ENCODE measurements around the gene TMEM150B.
"Not testable (repeated sequence)": the region's sequence is repeated elsewhere in the genome, so short reads cannot be mapped to it uniquely, and the experiment has no call there.

The TMEM150B gene

GRCh38 chr19:55336101-55336500 is 11.0 kb upstream of the TMEM150B start:
- TF ChIP-seq ZNF274 (IDR thresholded peaks at IDR 0.05; ENCODE audit: low read depth, low read length) = no peak
- H3K4me3 ChIP-seq (ENCODE audit: low read length) = no peak overlapping the region

- TF ChIP-seq ZNF274 (IDR thresholded peaks at IDR 0.05; ENCODE audit: low read depth, low read length) = no peak
- H3K4me3 ChIP-seq (ENCODE audit: low read length) = no peak overlapping the region
These were observed 8.7 kb upstream of the TMEM150B start for GRCh38 chr19:55333870-55334269.

- H3K4me3 ChIP-seq (ENCODE audit: low read length) = not testable (repeated sequence)
These were observed 4.7 kb upstream of the TMEM150B start for GRCh38 chr19:55329791-55330190.

- H3K4me3 ChIP-seq (ENCODE audit: low read length) = not testable (repeated sequence)
These were observed 3.7 kb upstream of the TMEM150B start for GRCh38 chr19:55328774-55329318.

DNA sequence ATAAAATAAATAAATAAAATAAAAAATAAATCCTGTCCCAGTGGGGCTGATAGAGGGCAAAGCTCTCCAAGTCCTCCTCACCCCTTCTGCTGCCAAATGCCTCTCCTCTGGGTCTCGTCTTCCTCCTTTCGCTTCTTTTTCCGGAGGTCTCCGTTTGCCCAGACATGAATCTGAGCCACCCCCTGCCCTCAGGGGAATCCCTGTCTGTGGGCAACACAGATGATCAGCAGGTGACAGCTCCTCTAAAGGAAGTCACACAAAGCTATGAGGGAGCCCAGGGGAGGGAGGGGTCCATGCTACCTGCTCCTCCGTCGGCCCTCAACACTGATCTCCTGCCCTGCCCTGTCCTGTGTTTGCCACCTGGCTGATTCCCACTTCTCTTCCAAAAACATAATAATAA is 479 bp downstream of the TMEM150B start:
- no peak overlapping the region for H3K4me3 ChIP-seq (ENCODE audit: low read length)
- no peak for TF ChIP-seq ZNF274 (IDR thresholded peaks at IDR 0.05; ENCODE audit: low read depth, low read length)

DNA sequence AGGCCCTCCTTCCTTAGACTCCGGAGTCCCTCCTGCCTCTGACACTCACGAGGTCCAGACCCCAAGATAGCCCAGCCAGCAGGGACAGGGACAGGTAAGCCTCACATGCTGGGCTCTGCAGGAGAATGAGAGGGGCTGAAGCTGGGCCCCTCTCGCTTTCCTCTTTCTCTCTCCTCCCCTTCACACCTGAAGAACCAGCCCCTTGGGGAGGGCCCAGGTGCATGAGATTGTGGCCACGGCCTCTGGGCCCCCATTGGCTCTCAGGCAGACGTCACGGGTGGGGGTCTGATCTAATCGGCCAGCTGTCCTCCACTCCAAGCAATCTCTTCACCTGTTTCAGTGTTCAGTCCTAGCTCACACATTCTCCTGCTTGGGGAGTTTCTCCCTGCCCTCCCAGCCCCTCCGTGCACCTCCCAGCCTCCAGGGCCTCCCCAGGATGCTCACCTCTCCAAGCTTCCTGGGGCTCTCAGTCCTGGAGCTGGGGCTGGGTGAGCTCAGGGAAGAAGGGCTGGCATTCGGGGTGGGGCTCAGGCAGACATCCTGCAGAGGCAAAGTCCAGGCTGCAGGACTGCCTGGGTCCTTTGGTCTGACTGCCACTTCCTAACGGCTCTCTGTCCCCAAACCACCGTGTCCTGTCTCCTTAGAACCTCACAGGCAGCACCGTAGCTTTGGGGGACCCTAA is 2.8 kb downstream of the TMEM150B start:
- no peak for TF ChIP-seq ZNF274 (IDR thresholded peaks at IDR 0.05; ENCODE audit: low read depth, low read length)
- no peak overlapping the region for H3K4me3 ChIP-seq (ENCODE audit: low read length)

DNA sequence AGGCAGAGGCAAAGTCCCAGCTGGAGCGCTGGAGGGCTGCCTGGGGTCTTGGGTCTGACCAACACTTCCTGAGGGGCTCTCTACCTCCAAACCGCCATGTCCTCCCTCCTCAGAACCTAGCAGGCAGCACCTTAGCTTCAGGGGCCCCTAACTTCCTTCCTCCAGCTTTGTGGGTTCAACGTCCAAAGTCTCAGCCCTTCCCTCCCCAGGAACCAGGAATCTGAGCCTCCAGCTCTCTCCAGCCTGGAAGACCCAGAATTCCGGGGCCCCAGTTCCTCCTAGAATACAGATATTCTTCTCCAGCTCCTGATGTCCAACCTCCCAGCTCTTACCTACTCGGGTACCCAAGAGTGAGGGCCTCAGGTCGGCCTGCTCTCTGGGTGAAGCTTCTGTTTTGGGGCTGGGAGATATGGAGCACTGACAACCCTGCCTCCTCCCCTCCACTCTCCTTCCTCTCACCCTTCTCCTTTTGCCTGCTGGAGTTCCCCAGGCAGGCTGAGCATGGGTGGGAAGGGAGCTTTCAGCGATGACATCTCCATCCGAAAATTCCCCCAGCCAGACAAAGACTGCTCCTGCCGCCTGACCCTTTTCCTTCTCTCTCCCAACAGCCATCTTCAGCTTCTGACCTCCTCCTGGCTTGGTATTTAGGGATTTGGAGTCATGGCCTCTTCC is 3.5 kb downstream of the TMEM150B start:
- H3K4me3 ChIP-seq (ENCODE audit: low read length) = no peak overlapping the region
- no peak for TF ChIP-seq ZNF274 (IDR thresholded peaks at IDR 0.05; ENCODE audit: low read depth, low read length)

GRCh38 chr19:55320844-55321419 is 4.2 kb downstream of the TMEM150B start:
- H3K4me3 ChIP-seq (ENCODE audit: low read length) = no peak overlapping the region
- no peak for TF ChIP-seq ZNF274 (IDR thresholded peaks at IDR 0.05; ENCODE audit: low read depth, low read length)

DNA sequence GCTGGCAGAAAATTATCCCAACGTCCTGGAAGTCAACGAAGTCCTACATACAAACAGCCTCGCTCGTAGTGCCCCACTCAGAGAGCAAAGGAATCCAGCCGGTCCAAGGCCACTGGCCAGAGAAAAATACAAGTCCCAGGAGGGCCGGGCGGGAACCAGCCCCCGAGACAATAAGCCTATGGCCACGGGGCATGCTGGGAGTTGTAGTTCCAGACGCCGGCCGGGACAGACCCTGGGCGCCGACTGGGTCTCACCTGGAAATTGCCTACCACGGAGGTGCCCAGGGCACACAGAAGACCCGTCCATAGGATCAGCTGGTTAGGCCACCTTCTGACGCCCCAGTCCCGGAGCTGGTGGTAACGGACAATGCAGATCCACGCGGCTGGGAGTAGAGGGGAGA is 5.4 kb downstream of the TMEM150B start:
- no peak overlapping the region for H3K4me3 ChIP-seq (ENCODE audit: low read length)
- no peak for TF ChIP-seq ZNF274 (IDR thresholded peaks at IDR 0.05; ENCODE audit: low read depth, low read length)

DNA sequence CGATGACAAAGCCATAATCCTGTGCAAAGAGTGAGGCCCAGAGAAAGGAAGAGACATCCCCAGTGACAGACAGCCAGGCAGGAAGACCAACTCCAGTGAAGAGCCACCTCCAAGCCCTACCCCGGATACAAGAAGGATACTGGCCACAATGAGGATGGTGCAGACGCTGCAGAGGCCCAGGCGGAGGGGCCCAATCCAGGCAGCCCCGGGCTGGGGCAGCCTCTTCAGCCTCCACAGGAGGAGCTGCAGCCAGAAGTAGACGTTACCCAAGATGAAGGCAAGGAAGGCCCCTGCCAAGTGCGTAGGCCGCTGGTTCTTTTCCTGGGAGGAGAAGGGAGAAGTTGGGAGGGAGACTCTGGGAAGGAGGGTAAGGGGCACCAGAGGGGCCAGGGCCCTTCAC is 8.5 kb downstream of the TMEM150B start:
- no peak overlapping the region for H3K4me3 ChIP-seq (ENCODE audit: low read length)
- TF ChIP-seq ZNF274 (IDR thresholded peaks at IDR 0.05; ENCODE audit: low read depth, low read length) = no peak

GRCh38 chr19:55315956-55316525 is 9.1 kb downstream of the TMEM150B start:
- no peak overlapping the region for H3K4me3 ChIP-seq (ENCODE audit: low read length)
- no peak for TF ChIP-seq ZNF274 (IDR thresholded peaks at IDR 0.05; ENCODE audit: low read depth, low read length)

DNA sequence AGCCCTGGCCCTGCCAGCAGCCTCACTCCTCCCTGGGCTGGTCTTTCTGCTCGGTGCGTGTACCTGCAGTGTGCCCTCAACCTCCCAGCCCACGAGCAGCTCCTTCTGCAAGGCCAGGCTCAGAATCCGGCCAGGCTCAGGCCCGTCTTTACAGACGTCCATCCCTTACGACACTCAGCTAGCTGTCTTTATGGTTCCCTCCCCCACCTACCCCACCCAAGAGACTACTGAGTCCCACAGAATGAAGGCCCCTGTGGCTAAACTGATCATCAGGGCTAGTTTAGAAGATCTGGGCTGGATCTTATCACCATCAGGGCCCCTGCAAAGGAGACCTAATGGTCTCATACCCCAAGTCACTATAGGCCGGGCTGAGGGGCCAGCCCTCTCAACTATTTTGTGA is 10.7 kb downstream of the TMEM150B start:
- no peak for TF ChIP-seq ZNF274 (IDR thresholded peaks at IDR 0.05; ENCODE audit: low read depth, low read length)
- H3K4me3 ChIP-seq (ENCODE audit: low read length) = no peak overlapping the region

- no peak for TF ChIP-seq ZNF274 (IDR thresholded peaks at IDR 0.05; ENCODE audit: low read depth, low read length)
- H3K4me3 ChIP-seq (ENCODE audit: low read length) = no peak overlapping the region
These were observed 12.3 kb downstream of the TMEM150B start for GRCh38 chr19:55312621-55313512.

DNA sequence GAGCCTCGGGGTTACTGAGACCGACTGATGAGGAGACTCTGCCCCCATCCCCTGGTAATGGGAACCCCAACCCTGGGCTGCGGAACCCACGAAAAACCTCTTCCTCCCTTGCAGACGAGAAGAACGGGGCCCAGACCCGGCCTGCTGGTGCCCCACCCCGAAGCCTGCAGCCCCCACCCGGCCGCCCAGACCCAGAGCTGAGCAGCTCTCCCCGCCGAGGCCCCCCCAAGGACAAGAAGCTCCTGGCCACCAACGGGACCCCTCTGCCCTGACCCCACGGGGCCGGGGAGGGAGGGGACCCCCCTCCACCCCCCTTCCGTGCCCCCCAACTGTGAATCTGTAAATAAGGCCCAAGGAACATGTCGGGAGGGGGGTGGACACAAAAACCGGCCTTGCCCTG is 13.3 kb downstream of the TMEM150B start:
- TF ChIP-seq ZNF274 (IDR thresholded peaks at IDR 0.05; ENCODE audit: low read depth, low read length) = no peak
- no peak overlapping the region for H3K4me3 ChIP-seq (ENCODE audit: low read length)
